NCI-H69 (cell line): Measurements from ENCODE around the gene SEMA4G.
A peak's percentile ranks its signal among the peaks of the same experiment; 100 is the strongest.

Experiments
- DNase-seq: peaks from one replicate; lab custom pipeline; 2025; lab: John Stamatoyannopoulos, UW

SEMA4G gene

GRCh38 chr10:100988166-100988565 is 18.9 kb downstream of the SEMA4G start:
- DNase-seq = no peak

GRCh38 chr10:100989088-100989487 is 19.8 kb downstream of the SEMA4G start:
- no peak for DNase-seq

- DNase-seq = peak; percentile 20
Measured at GRCh38 chr10:100993986-100994708, 24.8 kb downstream of the SEMA4G start.

GRCh38 chr10:100995181-100995580 is 25.9 kb downstream of the SEMA4G start:
- DNase-seq = no peak

GRCh38 chr10:100996678-100997359 is 27.5 kb downstream of the SEMA4G start:
- DNase-seq = peak; percentile 61

GRCh38 chr10:100997360-100998182 is 28.3 kb downstream of the SEMA4G start:
- DNase-seq = peak; percentile 82

GRCh38 chr10:100998183-100998990 is 29.1 kb downstream of the SEMA4G start:
- peak; percentile 94 for DNase-seq

- DNase-seq = peak; percentile 75
Measured at GRCh38 chr10:100998991-100999741, 29.9 kb downstream of the SEMA4G start.

GRCh38 chr10:100999742-101000126 is 30.4 kb downstream of the SEMA4G start, which contains the start of gene LZTS2:
LZTS2 (plus strand) TSS chr10:100999808; CDS start chr10:101002539, 2,731 bp downstream.
- no peak for DNase-seq

- DNase-seq = no peak
Measured at GRCh38 chr10:101000127-101000914, 31.0 kb downstream of the SEMA4G start.

GRCh38 chr10:101000915-101001658 is 31.8 kb downstream of the SEMA4G start:
- DNase-seq = no peak

GRCh38 chr10:101001659-101002035 is 32.3 kb downstream of the SEMA4G start:
- no peak for DNase-seq

GRCh38 chr10:101002456-101002855 is 33.2 kb downstream of the SEMA4G start:
- DNase-seq = no peak

GRCh38 chr10:101003639-101004206 is 34.4 kb downstream of the SEMA4G start:
- no peak for DNase-seq

GRCh38 chr10:101005361-101005760 is 36.1 kb downstream of the SEMA4G start:
- no peak for DNase-seq

GRCh38 chr10:101005869-101006567 is 36.7 kb downstream of the SEMA4G start:
- DNase-seq = no peak

GRCh38 chr10:101006593-101007098 is 37.3 kb downstream of the SEMA4G start:
- DNase-seq = no peak

- DNase-seq = no peak
Measured at GRCh38 chr10:101007099-101007711, 37.9 kb downstream of the SEMA4G start.
